Brain microvascular endothelial cell (primary cell): ENCODE data around the gene KEAP1.

Experiments used
- DNase-seq: peaks from one replicate; pipeline ENCODE4 v3.0.0-alpha.2; 2020
- H3K27ac ChIP-seq: fragments of 250-450 bp; sonication (Bioruptor Pico); 2 replicates; pipeline ENCODE4 v1.5.1; 2020; ENCODE audit warnings: mild to moderate bottlenecking, moderate library complexity
- H3K27me3 ChIP-seq: fragments of 250-450 bp; sonication (Bioruptor Pico); replicated peaks from 2 replicates; pipeline ENCODE4 v1.5.1; 2020; ENCODE audit warnings: mild to moderate bottlenecking
- H3K36me3 ChIP-seq: fragments of 250-450 bp; sonication (Bioruptor Pico); replicated peaks from 2 replicates; pipeline ENCODE4 v1.5.1; 2020; ENCODE audit warnings: mild to moderate bottlenecking
- H3K4me3 ChIP-seq: 2 replicates; pipeline ENCODE4 v1.5.1; 2011; ENCODE audit warnings: low read depth, mild to moderate bottlenecking, control low read depth, low read length, moderate library complexity
- CTCF ChIP-seq: IDR thresholded peaks from 2 replicates; pipeline ENCODE4 v1.5.1; 2011; ENCODE audit warnings: low read depth, mild to moderate bottlenecking, moderate library complexity, low read length, control low read depth, inconsistent platforms; ENCODE audit errors: missing control alignments
- in situ Hi-C: cut with HindIII; loops from 2 replicates; pipeline ENCODE4 v1.10.0; 2017; ENCODE audit warnings: low sequenced_read_pairs, low pct_ligation_motif_present

Gene KEAP1

DNA sequence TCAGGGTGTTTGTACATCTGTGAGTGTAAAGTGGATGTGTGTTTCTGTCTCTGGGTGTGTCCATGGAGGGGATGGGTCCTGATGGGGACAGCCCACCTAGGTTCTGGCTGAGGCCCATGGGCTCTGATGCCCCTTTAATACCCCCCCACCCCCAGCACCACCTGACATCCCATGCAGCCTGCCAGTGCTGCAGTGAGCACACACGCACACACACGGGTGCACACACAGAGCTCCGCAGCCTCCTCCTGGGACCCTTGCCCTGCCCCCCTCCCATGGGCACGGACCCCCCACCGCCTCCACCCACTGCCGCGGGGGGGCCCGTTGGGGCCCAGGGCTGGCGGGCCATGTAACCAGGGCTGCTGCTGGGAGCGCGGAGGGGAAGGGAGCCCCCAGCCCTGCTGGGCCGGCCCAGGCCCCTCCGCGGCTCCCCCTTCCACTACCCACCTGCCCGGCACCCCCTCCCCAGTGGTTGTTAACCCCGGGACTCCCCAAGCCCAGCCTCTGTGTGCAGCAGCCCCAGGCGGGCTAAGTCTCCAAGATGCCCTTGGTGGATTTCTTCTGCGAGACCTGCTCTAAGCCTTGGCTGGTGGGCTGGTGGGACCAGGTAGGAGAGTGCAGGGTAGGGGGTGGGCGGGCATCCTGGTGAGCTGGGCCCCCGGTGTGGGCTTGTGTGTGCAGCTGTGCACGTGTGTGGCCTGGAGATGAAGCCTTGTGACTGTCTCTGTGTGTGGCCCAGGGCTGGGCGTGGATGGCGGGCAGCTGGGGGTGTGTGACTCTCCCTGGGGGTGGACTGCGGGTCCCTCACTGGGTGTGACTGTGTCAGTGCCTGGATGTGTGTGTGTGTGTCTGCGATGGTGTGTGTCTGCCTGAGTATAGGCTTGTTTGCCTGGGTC is 50.2 kb downstream of the KEAP1 start:
- in situ Hi-C loops, result no loop called here
- no peak for DNase-seq
- H3K27ac ChIP-seq, result no peak overlapping the region
- no peaks in the 10 kb centered on the region for H3K27me3 ChIP-seq
- TF ChIP-seq CTCF, result no peak
- peaks cover 4% of the 10 kb centered on the region for H3K36me3 ChIP-seq
- H3K4me3 ChIP-seq, result no peak overlapping the region

- in situ Hi-C loops, result no loop called here
- H3K36me3 ChIP-seq, result peaks cover 7% of the 10 kb centered on the region
- no peaks in the 10 kb centered on the region for H3K27me3 ChIP-seq
- H3K27ac ChIP-seq, result no peak overlapping the region
- no peak overlapping the region for H3K4me3 ChIP-seq
- DNase-seq, result no peak
- no peak for TF ChIP-seq CTCF
Observed at GRCh38 chr19:10450853-10451609, 52.1 kb downstream of the KEAP1 start.

DNA sequence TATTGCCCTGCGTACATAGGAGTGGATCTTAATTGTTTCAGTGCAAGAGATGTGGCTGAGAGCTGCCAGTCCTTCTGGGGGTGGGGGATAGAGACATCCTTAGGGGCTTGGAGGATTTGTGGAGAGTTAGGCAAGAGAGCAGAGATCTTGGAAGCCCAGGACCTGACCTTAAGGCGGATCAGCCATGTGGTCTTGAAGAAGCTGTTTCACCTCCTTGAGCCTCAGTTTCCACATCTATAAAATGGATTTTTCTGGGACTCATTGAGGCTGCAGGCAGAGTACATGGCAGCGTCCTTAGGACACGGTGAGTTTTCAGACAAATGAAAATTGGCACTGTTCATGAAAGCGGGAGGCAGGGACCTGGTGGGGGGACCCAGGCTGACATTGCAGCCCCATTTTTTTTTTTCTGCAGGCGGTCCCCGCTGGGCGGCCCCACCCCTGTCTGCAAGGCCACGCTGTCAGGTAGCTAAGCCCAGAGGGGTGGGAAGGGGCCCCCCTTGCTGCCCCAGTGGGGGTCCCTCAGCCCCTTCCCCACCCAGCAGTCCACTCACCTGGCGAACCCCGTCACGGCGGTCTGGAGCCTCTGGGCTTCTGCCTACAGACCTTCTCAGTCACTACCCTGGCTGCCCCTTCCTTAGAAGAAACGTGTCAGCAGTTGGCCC is 52.8 kb downstream of the KEAP1 start:
- no peak overlapping the region for H3K27ac ChIP-seq
- H3K27me3 ChIP-seq, result no peaks in the 10 kb centered on the region
- no peak for TF ChIP-seq CTCF
- H3K36me3 ChIP-seq, result peaks cover 7% of the 10 kb centered on the region
- no peak overlapping the region for H3K4me3 ChIP-seq
- DNase-seq, result no peak
- in situ Hi-C loops, result no loop called here

DNA sequence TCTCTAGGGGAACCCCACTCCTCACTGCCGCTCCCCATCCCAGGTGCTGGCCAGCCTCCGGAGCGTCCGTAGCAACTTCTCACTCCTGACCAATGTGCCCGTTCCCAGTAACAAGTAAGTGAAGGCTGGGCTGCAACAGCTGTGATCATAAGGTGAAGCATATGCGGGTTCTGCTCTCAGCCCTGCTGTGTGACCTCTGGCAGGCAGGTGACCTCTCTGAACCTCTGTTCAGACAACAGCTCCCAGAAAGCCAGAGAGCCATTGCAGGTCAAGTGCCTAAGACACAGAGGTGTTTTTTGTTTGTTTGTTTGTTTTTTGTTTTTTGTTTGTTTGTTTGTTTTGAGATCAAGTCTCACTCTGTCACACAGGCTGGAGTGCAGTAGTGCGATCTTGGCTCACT is 54.1 kb downstream of the KEAP1 start:
- no peak for DNase-seq
- H3K27me3 ChIP-seq, result no peaks in the 10 kb centered on the region
- in situ Hi-C loops, result no loop called here
- no peak for TF ChIP-seq CTCF
- H3K27ac ChIP-seq, result no peak overlapping the region
- peaks cover 7% of the 10 kb centered on the region for H3K36me3 ChIP-seq
- H3K4me3 ChIP-seq, result no peak overlapping the region

DNA sequence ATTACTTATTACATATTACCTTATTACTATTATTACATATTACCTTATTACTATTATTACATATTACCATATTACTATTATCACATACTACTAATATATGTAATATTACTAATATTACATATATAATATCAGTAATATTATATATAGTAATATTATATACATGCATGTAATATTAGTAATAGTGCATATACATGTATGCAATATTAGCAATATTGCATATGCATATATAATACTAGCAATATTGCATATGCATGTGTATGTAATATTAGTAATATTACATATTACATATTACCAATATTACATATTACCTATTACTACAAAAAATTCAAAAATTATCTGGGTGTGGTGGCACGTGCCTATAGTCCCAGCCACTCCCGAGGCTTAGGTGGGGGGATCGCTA is 60.5 kb downstream of the KEAP1 start:
- H3K36me3 ChIP-seq, result peaks cover 2% of the 10 kb centered on the region
- no peak for TF ChIP-seq CTCF
- no peak overlapping the region for H3K4me3 ChIP-seq
- H3K27me3 ChIP-seq, result no peaks in the 10 kb centered on the region
- no peak for DNase-seq
- in situ Hi-C loops, result no loop called here
- H3K27ac ChIP-seq, result no peak overlapping the region
